OCI-LY7 (cell line): ENCODE results near the gene PPP1R26. TPM values are rescaled to one million over a fixed set of nuclear protein-coding genes. Genes with fewer than 3 reads are reported as not detected.

Source experiments
- BruUV-seq: library from RNA; stranded (reverse); fragments of 400-500 nt; replicated peaks from 2 replicates; lab custom pipeline; 2021; lab: Mats Ljungman, UMichigan
- CTCF ChIA-PET: fragments of 300-600 bp; sonication (Branson Sonifier 250); formaldehyde crosslinking; loops from one replicate; lab custom pipeline; 2022; ENCODE audit warnings: antibody characterized with exemption; ENCODE audit not compliant: unreplicated experiment; lab: Charles Lee
- POLR2A ChIA-PET: fragments of 300-600 bp; sonication (Branson Sonifier 250); formaldehyde crosslinking; loops from one replicate; lab custom pipeline; 2022; ENCODE audit warnings: antibody characterized with exemption; lab: Charles Lee
- DNase-seq: peaks from one replicate; pipeline ENCODE4 v3.0.0-alpha.2; 2015; ENCODE audit warnings: low spot score
- H2AFZ ChIP-seq: fragments of 200-600 bp; sonication (generic), shearing (Covaris generic); 2 replicates; pipeline ENCODE4 v1.6.1; 2014; ENCODE audit warnings: mild to moderate bottlenecking, antibody characterized with exemption, low read length, moderate library complexity
- H3K27ac ChIP-seq: fragments of 200-600 bp; sonication (generic); 2 replicates; pipeline ENCODE4 v1.5.1; 2014; ENCODE audit warnings: mixed run types, low read depth, mild to moderate bottlenecking, moderate library complexity, low read length, inconsistent platforms; ENCODE audit not compliant: poor library complexity, severe bottlenecking
- H3K36me3 ChIP-seq: fragments of 200-600 bp; sonication (generic); 2 replicates; pipeline ENCODE4 v1.6.1; 2014; ENCODE audit warnings: mild to moderate bottlenecking, antibody characterized with exemption, low read length, moderate library complexity, mixed read lengths; ENCODE audit not compliant: insufficient read depth
- H3K4me1 ChIP-seq: fragments of 200-600 bp; sonication (generic); 2 replicates; pipeline ENCODE4 v1.5.1; 2014; ENCODE audit warnings: mild to moderate bottlenecking, low read length; ENCODE audit not compliant: insufficient read depth, poor library complexity, severe bottlenecking
- H3K4me2 ChIP-seq: fragments of 200-600 bp; sonication (generic); 2 replicates; pipeline ENCODE4 v1.6.1; 2014; ENCODE audit warnings: mild to moderate bottlenecking, low read length
- H3K4me3 ChIP-seq: fragments of 200-600 bp; sonication (generic); 2 replicates; pipeline ENCODE4 v1.5.1; 2014; ENCODE audit warnings: mild to moderate bottlenecking, low read depth, low read length; ENCODE audit not compliant: poor library complexity, severe bottlenecking
- H3K79me2 ChIP-seq: fragments of 200-600 bp; sonication (generic); 2 replicates; pipeline ENCODE4 v1.6.1; 2016; ENCODE audit warnings: low read depth, mild to moderate bottlenecking, low read length, moderate library complexity, mixed read lengths; ENCODE audit not compliant: insufficient read depth
- H3K9me2 ChIP-seq: fragments of 200-600 bp; sonication (generic); 2 replicates; pipeline ENCODE4 v1.6.1; 2016; ENCODE audit warnings: mild to moderate bottlenecking, low read length, mixed read lengths; ENCODE audit not compliant: insufficient read depth
- H3K9me3 ChIP-seq: fragments of 200-600 bp; sonication (generic); 2 replicates; pipeline ENCODE4 v1.6.1; 2014; ENCODE audit warnings: mild to moderate bottlenecking, mixed run types, low read length, mixed read lengths
- H4K20me1 ChIP-seq: fragments of 200-600 bp; sonication (generic); 2 replicates; pipeline ENCODE4 v1.6.1; 2014; ENCODE audit warnings: mild to moderate bottlenecking, antibody characterized with exemption, low read length, moderate library complexity, mixed read lengths; ENCODE audit not compliant: insufficient read depth
- CTCF ChIP-seq: fragments of 200-600 bp; sonication (generic); conservative IDR thresholded peaks from 2 replicates; pipeline ENCODE4 v1.5.1; 2014; ENCODE audit warnings: mild to moderate bottlenecking, antibody characterized with exemption, low read length, moderate library complexity, mixed read lengths
- EZH2phosphoT487 ChIP-seq: fragments of 200-600 bp; sonication (generic); IDR thresholded peaks from 2 replicates; pipeline ENCODE4 v1.6.1; 2018; ENCODE audit warnings: low read depth, borderline replicate concordance, mild to moderate bottlenecking, mixed run types, antibody characterized with exemption, low read length, moderate library complexity, mixed read lengths
- intact Hi-C: fragments of 100-400 bp; cut with micrococcal nuclease; formaldehyde crosslinking; loops from one replicate; pipeline ENCODE4 v1.10.0; 2022; ENCODE audit not compliant: unreplicated experiment
- total RNA-seq, 2 experiments: library from RNA; depleted of rRNA in 1 of 2; stranded (reverse); fragments of >200 nt in 1 of 2; shearing (Covaris generic) in 1 of 2; gene quantifications; 2 replicates each; pipeline ENCODE4 v1.2.3, GENCODE V29; 2014 to 2022

Gene PPP1R26
- total RNA-seq, 2 experiments from 2014 or later: 0.21 to 1.5 TPM

DNA sequence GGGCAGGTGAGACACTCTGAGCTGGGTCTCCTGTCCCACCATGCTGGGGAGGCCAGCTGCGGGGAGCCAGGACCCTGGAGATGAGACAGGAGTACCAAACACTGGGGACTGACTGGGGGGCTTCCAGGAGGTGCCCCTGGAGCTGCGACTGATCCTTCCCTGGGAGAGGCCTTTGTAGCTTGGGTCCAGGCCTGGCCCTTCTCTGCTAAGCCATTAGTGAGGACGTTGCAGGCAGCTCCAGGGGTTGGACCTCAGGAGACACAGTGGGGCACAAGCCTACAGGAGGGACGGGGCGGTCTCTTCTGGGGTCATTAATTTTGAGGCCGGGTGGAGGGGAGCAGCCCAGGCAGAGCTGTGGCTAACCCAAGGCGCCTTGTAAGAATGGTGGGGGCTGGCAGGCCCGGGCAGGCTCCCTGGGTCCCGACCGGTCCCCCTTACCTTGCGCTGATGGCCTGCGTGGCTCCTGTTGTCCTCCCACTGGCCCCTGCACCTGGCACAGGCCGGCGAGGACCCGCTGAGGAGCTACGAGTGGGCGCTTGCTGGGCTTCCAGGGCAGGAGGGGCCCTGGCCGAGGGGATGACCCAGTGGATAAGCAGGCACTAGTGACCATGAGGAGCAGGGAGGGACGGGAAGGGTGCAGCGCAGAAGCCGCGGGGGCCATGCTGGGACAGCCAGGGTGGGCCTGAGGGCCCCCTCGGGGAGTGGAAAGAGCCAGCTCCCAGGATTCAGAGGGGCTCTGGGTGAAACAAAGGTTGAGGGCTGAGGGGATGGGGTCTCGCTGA, 26.0 kb downstream of the PPP1R26 start:
- Histone ChIP-seq H3K4me1 (peaks cover 7% of the 10 kb centered on the region), H3K9me2 (no peaks in the 10 kb centered on the region), H3K79me2 (peaks cover 15% of the 10 kb centered on the region; the same call in 1 of the 2 replicates), H3K4me2 (no peak overlapping the region), H3K4me3 (no peak overlapping the region), H4K20me1 (no peaks in the 10 kb centered on the region), H2AFZ (no peak overlapping the region), H3K36me3 (peaks cover 41% of the 10 kb centered on the region), H3K9me3 (no peaks in the 10 kb centered on the region), H3K27ac (no peak overlapping the region)
- DNase-seq: no peak
- intact Hi-C loops: no loop called here
- ChIA-PET CTCF (no interaction called here), POLR2A (no interaction called here)
- TF ChIP-seq EZH2phosphoT487: no peak
- TF ChIP-seq CTCF: no peak
- BruUV-seq: no TSS peak

- TF ChIP-seq CTCF (no peak), EZH2phosphoT487 (no peak)
- ChIA-PET POLR2A (no interaction called here), CTCF (no interaction called here)
- H3K9me2 ChIP-seq: no peaks in the 10 kb centered on the region
- no TSS peak for BruUV-seq
- H4K20me1 ChIP-seq: no peaks in the 10 kb centered on the region
- H3K4me3 ChIP-seq: no peak overlapping the region
- H3K4me2 ChIP-seq: no peak overlapping the region
- intact Hi-C loops: no loop called here
- no peak overlapping the region for H3K27ac ChIP-seq
- DNase-seq: no peak
- peaks cover 6% of the 10 kb centered on the region for H3K4me1 ChIP-seq
- no peak overlapping the region for H2AFZ ChIP-seq
- H3K9me3 ChIP-seq: no peaks in the 10 kb centered on the region
- H3K36me3 ChIP-seq: peaks cover 41% of the 10 kb centered on the region
- peaks cover 6% of the 10 kb centered on the region; the same call in 1 of the 2 replicates for H3K79me2 ChIP-seq
Measured at GRCh38 chr9:135506327-135507103, 26.9 kb downstream of the PPP1R26 start.
